GM12878 (cell line): ENCODE data around the gene CFAP410. TPM values are rescaled to one million over a fixed set of nuclear protein-coding genes. Genes with fewer than 3 reads are reported as not detected.
A peak's percentile ranks its signal among the peaks of the same experiment; 100 is the strongest.

Experiments
- ATAC-seq: fragments of 200-7000 bp; cut with Tn5 transposase; 3 replicates; pipeline ENCODE4 v1.9.1; 2020; ENCODE audit warnings: mild to moderate bottlenecking, moderate library complexity
- BruUV-seq: library from RNA; stranded (reverse); fragments of 400-500 nt; replicated peaks from 2 replicates; lab custom pipeline; 2021; lab: Mats Ljungman, UMichigan
- CTCF ChIA-PET: fragments of 300-600 bp; sonication (Branson Sonifier 250); formaldehyde crosslinking; extraction: SDS; loops from one replicate; lab custom pipeline; 2021; ENCODE audit warnings: inconsistent platforms; lab: Yijun Ruan, JAX
- POLR2A ChIA-PET: fragments of 350-600 bp; formaldehyde crosslinking; extraction: SDS; loops from one replicate; lab custom pipeline; 2021; ENCODE audit warnings: inconsistent platforms; lab: Charles Lee
- RAD21 ChIA-PET: fragments of 300-600 bp; sonication (Branson Sonifier 250); formaldehyde crosslinking; loops from one replicate; lab custom pipeline; 2023; ENCODE audit warnings: antibody characterized with exemption; ENCODE audit not compliant: unreplicated experiment; lab: Charles Lee
- SMC1A ChIA-PET: fragments of 300-600 bp; sonication (Branson Sonifier 250); formaldehyde crosslinking; loops from one replicate; lab custom pipeline; 2023; ENCODE audit not compliant: unreplicated experiment, uncharacterized antibody; lab: Charles Lee
- DNase-seq: peaks from one replicate; pipeline ENCODE4 v3.0.0-alpha.2; 2011; ENCODE audit warnings: low read depth, low spot score
- FAIRE-seq: peaks from 3 replicates; lab custom pipeline; 2011; peaks lifted over from hg19 to GRCh38; lab: Jason Lieb, UNC
- H2AFZ ChIP-seq: 2 replicates; pipeline ENCODE4 v1.6.0; 2011; ENCODE audit warnings: low read depth, low read length, control low read depth; ENCODE audit not compliant: control insufficient read depth
- H3K27ac ChIP-seq: 2 replicates; pipeline ENCODE4 v1.5.1; 2011; ENCODE audit warnings: control low read depth; ENCODE audit not compliant: control insufficient read depth, insufficient read depth
- H3K27me3 ChIP-seq, 2 experiments: replicated peaks in 1 of 2; 2 replicates each; pipeline versions ENCODE4 v1.6.0 to v1.6.1; 2011; ENCODE audit warnings: low read length in 1 of 2; ENCODE audit not compliant: control insufficient read depth in 2 of 2, insufficient read depth in 2 of 2
- H3K36me3 ChIP-seq, 2 experiments: 2 replicates each; pipeline ENCODE4 v1.5.1; 2011; ENCODE audit warnings: low read length in 1 of 2; ENCODE audit not compliant: control insufficient read depth in 2 of 2, insufficient read depth in 2 of 2
- H3K4me1 ChIP-seq: 2 replicates; pipeline ENCODE4 v1.6.1; 2011; ENCODE audit warnings: mild to moderate bottlenecking, low read length, moderate library complexity, mixed read lengths; ENCODE audit not compliant: control insufficient read depth, insufficient read depth
- H3K4me2 ChIP-seq: 2 replicates; pipeline ENCODE4 v1.6.0; 2011; ENCODE audit warnings: control low read depth; ENCODE audit not compliant: control insufficient read depth, insufficient read depth
- H3K4me3 ChIP-seq: fragments of 200-600 bp; sonication (generic); 2 replicates; pipeline ENCODE4 v1.5.1; 2016
- H3K79me2 ChIP-seq: 2 replicates; pipeline ENCODE4 v1.6.0; 2011; ENCODE audit warnings: low read length; ENCODE audit not compliant: control insufficient read depth, insufficient read depth
- H3K9ac ChIP-seq: 2 replicates; pipeline ENCODE4 v1.8.0; 2011; ENCODE audit warnings: low read length, control low read depth, mixed read lengths; ENCODE audit not compliant: control insufficient read depth, insufficient read depth
- H3K9me3 ChIP-seq: replicated peaks from 3 replicates; pipeline ENCODE4 v1.5.1; 2011; ENCODE audit warnings: mild to moderate bottlenecking, low read length; ENCODE audit not compliant: control insufficient read depth, insufficient read depth
- H4K20me1 ChIP-seq: 2 replicates; pipeline ENCODE4 v1.6.0; 2011; ENCODE audit not compliant: control insufficient read depth, insufficient read depth
- E4F1 ChIP-seq: fragments of 450-650 bp; IDR thresholded peaks from 2 replicates; pipeline ENCODE4 v1.6.1; 2018; ENCODE audit warnings: borderline replicate concordance, mild to moderate bottlenecking; ENCODE audit not compliant: partially characterized antibody
- KDM1A ChIP-seq: fragments of 200-600 bp; sonication (generic); IDR thresholded peaks from 2 replicates; pipeline ENCODE4 v1.6.1; 2016; ENCODE audit warnings: borderline replicate concordance
- NFIC ChIP-seq: IDR thresholded peaks from 2 replicates; pipeline ENCODE4 v1.6.1; 2012; ENCODE audit warnings: low read depth, mild to moderate bottlenecking, inconsistent platforms, low read length, moderate library complexity
- POLR2A ChIP-seq: IDR thresholded peaks from 2 replicates; pipeline ENCODE4 v1.6.1; 2011; ENCODE audit warnings: low read depth, mild to moderate bottlenecking, low read length
- RAD51 ChIP-seq: fragments of 450-650 bp; IDR thresholded peaks from 2 replicates; pipeline ENCODE4 v1.6.1; 2016; ENCODE audit warnings: moderate library complexity, mild to moderate bottlenecking, inconsistent platforms
- RBBP5 ChIP-seq: fragments of 200-600 bp; sonication (generic); conservative IDR thresholded peaks from 2 replicates; pipeline ENCODE4 v1.6.1; 2016
- RUNX3 ChIP-seq: IDR thresholded peaks from 2 replicates; pipeline ENCODE4 v1.6.1; 2012; ENCODE audit warnings: low read length, inconsistent platforms
- TCF3 ChIP-seq: IDR thresholded peaks from 2 replicates; pipeline ENCODE4 v1.6.1; 2012; ENCODE audit warnings: low read depth, mild to moderate bottlenecking, low read length, borderline replicate concordance; ENCODE audit not compliant: insufficient read depth
- YY1 ChIP-seq: IDR thresholded peaks from 2 replicates; pipeline ENCODE4 v1.6.1; 2011; ENCODE audit warnings: low read depth, mild to moderate bottlenecking, low read length
- ZNF217 ChIP-seq: fragments of 450-650 bp; IDR thresholded peaks from 2 replicates; pipeline ENCODE4 v1.6.1; 2017; ENCODE audit warnings: antibody characterized with exemption, mild to moderate bottlenecking
- WGBS: methylation state at CpG from one replicate; pipeline ENCODE4 v1.1.6; 2016; ENCODE audit warnings: low lambda C conversion rate; ENCODE audit not compliant: insufficient replicate concordance, insufficient coverage; ENCODE audit errors: missing lambda C conversion rate; 5-methylcytosine and 5-hydroxymethylcytosine counted together
- in situ Hi-C: fragments of 300-500 bp; cut with MboI; formaldehyde crosslinking; loops from 9 replicates; pipeline ENCODE4 v1.14.3; 2018; ENCODE audit warnings: mixed read lengths
- intact Hi-C: fragments of 100-400 bp; cut with micrococcal nuclease; formaldehyde crosslinking; loops from one replicate; pipeline ENCODE4 v1.14.2; 2022; ENCODE audit not compliant: unreplicated experiment
- polyA plus RNA-seq, 11 experiments: library from polyadenylated mRNA; depleted of rRNA in 4 of 11; unstranded in 6 of 11; stranded (reverse) in 5 of 11; fragments of >200 nt; fragmentation: Nextera tagmentation in 4 of 11; fragmentation: Illumina TruSeq in 1 of 11; extraction: Ambion mirVana in 4 of 11; extraction: Trizol in 1 of 11; gene quantifications; 1 replicate in 1 of 11; 2 replicates in 10 of 11; pipeline versions ENCODE4 v1.2.1 to v1.2.3, GENCODE V29; 2011 to 2016; ENCODE audit warnings: inconsistent platforms in 2 of 11, missing spikeins in 2 of 11, low read depth in 1 of 11
- total RNA-seq, 4 experiments: library from RNA; depleted of rRNA in 3 of 4; stranded (reverse); fragments of >200 nt in 3 of 4; fragmentation: Illumina TruSeq in 1 of 4; extraction: Trizol in 1 of 4; gene quantifications; 2 replicates each; pipeline versions ENCODE4 v1.2.1 to v1.2.3, GENCODE V29; 2013 to 2021
- TF ChIP-seq, protein P1 (sequence below): fragments of 450-650 bp; IDR thresholded peaks from 2 replicates; pipeline ENCODE4 v1.6.1; 2017; ENCODE audit warnings: low read depth, mild to moderate bottlenecking, moderate library complexity
- TF ChIP-seq, protein P2 (sequence below): IDR thresholded peaks from 2 replicates; pipeline ENCODE4 v1.6.1; 2012; ENCODE audit warnings: low read depth, low read length, improper control_type of control experiment

CFAP410 gene
- total and polyA plus RNA-seq, 10 of the 15 experiments (the other 5 are each of a cell fraction or from before 2014, with no cell fraction given) = 0.14 to 24.8 (median 11.3) TPM

DNA sequence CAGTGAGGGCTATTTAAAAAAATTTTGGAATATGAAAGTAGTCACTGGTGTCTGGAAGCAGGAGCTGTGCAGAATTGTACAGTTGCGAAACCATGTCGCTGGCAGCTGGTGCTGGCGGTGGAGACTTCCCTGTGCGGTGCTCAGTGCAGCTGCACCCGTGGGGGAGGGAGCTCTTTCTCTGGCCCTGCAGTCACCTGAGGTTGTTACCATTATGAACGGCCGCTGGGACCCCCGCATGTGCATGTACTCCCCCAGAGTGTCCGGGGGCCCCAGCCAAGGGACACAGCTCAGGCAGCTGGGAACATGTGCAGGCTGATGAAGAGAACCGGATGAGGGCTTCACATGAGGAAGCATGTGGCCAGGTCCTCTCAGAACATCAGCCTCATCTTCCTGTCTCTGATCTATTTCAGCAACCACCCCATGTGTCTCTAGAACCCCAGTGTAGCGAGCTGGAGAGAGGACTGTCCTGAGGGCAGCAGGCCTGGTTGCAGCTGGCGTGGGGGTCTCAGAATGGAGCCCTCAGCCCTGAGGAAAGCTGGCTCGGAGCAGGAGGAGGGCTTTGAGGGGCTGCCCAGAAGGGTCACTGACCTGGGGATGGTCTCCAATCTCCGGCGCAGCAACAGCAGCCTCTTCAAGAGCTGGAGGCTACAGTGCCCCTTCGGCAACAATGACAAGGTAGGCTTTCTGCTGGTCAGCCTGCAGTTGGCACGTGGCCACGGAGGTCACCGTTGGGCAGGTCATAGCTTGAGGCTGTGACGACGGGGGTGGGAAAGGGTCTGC is 14.2 kb upstream of the CFAP410 start, which contains the start of gene TRPM2 (continued):
- TF ChIP-seq TCF3 = peak; percentile 63; the same call in 1 of the 2 replicates
- TF ChIP-seq E4F1 = no peak
- TF ChIP-seq POLR2A = 0 out of 2 replicates have a peak, but pooled peaks have one; percentile 45
- TF ChIP-seq, protein P1, sequence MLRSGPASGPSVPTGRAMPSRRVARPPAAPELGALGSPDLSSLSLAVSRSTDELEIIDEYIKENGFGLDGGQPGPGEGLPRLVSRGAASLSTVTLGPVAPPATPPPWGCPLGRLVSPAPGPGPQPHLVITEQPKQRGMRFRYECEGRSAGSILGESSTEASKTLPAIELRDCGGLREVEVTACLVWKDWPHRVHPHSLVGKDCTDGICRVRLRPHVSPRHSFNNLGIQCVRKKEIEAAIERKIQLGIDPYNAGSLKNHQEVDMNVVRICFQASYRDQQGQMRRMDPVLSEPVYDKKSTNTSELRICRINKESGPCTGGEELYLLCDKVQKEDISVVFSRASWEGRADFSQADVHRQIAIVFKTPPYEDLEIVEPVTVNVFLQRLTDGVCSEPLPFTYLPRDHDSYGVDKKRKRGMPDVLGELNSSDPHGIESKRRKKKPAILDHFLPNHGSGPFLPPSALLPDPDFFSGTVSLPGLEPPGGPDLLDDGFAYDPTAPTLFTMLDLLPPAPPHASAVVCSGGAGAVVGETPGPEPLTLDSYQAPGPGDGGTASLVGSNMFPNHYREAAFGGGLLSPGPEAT = no peak

DNA sequence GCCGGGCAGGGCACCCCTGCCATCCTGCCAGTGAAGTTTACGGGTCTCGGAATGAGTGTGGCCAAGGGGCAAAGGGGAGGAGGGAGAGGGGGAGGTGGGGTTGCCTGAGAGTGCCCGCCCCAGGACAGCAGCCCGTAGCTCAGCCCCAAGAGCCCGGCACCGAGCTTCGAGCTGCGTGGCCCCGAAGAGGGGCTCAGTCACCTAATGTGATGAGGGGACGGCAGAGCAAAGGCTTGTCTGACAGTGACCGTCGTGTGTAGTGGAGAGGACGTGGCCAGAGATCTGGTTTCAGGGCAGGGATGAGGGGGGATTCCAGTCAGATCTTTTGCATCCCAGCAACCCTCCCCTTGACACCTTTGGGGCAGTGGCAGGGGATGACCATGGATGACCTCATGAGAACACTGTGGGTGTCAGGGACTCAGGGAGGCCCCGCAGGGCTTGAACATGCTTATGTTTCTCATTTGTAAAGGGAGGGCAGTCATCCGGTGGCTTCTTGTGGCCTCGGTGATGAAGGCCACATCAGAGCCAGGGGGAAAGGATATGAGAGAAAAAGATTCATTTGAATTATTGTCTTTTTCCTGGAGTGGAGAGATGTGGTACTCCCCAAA is 13.2 kb upstream of the CFAP410 start:
- Histone ChIP-seq H3K27ac (no peak overlapping the region), H3K79me2 (peaks cover 15% of the 10 kb centered on the region), H4K20me1 (no peaks in the 10 kb centered on the region), H2AFZ (no peak overlapping the region)
- no peak; the same call in 2 of the 3 replicates for ATAC-seq
- no peak for FAIRE-seq
- no peak for DNase-seq
- TF ChIP-seq POLR2A (no peak), ZNF217 (no peak), NFIC (0 out of 2 replicates have a peak, but pooled peaks have one; percentile 9), KDM1A (no peak), RBBP5 (no peak), YY1 (no peak), RAD51 (no peak), RUNX3 (peak; percentile 46)
- TF ChIP-seq, protein P2, sequence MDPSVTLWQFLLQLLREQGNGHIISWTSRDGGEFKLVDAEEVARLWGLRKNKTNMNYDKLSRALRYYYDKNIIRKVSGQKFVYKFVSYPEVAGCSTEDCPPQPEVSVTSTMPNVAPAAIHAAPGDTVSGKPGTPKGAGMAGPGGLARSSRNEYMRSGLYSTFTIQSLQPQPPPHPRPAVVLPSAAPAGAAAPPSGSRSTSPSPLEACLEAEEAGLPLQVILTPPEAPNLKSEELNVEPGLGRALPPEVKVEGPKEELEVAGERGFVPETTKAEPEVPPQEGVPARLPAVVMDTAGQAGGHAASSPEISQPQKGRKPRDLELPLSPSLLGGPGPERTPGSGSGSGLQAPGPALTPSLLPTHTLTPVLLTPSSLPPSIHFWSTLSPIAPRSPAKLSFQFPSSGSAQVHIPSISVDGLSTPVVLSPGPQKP = no peak
- TF ChIP-seq, all 136 proteins: peak for 2
- SMC1A ChIA-PET = no interaction called here
- Histone ChIP-seq H3K4me2 (no peak overlapping the region; the same call in 1 of the 2 replicates), H3K27me3 (no peaks in the 10 kb centered on the region; a peak in 1 of 4 replicates), H3K4me3 (no peak overlapping the region), H3K9me3 (no peaks in the 10 kb centered on the region; the same call in 2 of the 3 replicates), H3K4me1 (peaks cover 22% of the 10 kb centered on the region), H3K9ac (no peak overlapping the region), H3K36me3 (no peaks in the 10 kb centered on the region; a peak in 1 of 4 replicates)
- RAD21 ChIA-PET = no interaction called here
- POLR2A ChIA-PET = no interaction called here
- in situ Hi-C loops = loop anchor here (5.0 kb wide), 1 partner anchor 75 kb away; no protein-coding TSS in a partner anchor
- intact Hi-C loops = no loop called here
- BruUV-seq = no TSS peak
- CTCF ChIA-PET = interaction anchor here (1.3 kb wide), 1 partner anchor 12 kb away, joined by 3 read pairs; no protein-coding TSS in a partner anchor
- WGBS = 76% methylated on average over 14 of the region's 17 CpGs
